HL-60 (cell line): ENCODE results near the gene TMEM108.

ENCODE experiments used
- DNase-seq, 2 experiments: peaks; one replicate each; pipeline ENCODE4 v3.0.0-alpha.2; 2010 to 2020; ENCODE audit warnings: low read depth in 1 of 2, low spot score in 1 of 2
- H3K27ac ChIP-seq: fragments of 250-450 bp; sonication (Bioruptor Pico); replicated peaks from 2 replicates; pipeline ENCODE4 v1.5.1; 2020; ENCODE audit warnings: mild to moderate bottlenecking, moderate library complexity
- H3K27me3 ChIP-seq: fragments of 250-450 bp; sonication (Bioruptor Pico); 2 replicates; pipeline ENCODE4 v1.5.1; 2021; ENCODE audit warnings: mild to moderate bottlenecking, moderate library complexity; ENCODE audit not compliant: insufficient read depth, poor library complexity, severe bottlenecking
- H3K4me3 ChIP-seq: replicated peaks from 2 replicates; pipeline ENCODE4 v1.5.1; 2011; ENCODE audit warnings: mild to moderate bottlenecking, control low read depth, low read length; ENCODE audit not compliant: insufficient read depth
- GABPA ChIP-seq: IDR thresholded peaks from 2 replicates; pipeline ENCODE4 v1.6.1; 2012; ENCODE audit warnings: low read depth
- POLR2AphosphoS5 ChIP-seq: IDR thresholded peaks from 2 replicates; pipeline ENCODE4 v1.6.1; 2012; ENCODE audit warnings: low read depth
- SPI1 ChIP-seq: IDR thresholded peaks from 2 replicates; pipeline ENCODE4 v1.6.1; 2012; ENCODE audit warnings: low read depth, mild to moderate bottlenecking, borderline replicate concordance
- TF ChIP-seq, protein P1 (sequence below): IDR thresholded peaks from one replicate; pipeline ENCODE4 v1.5.1; 2011; ENCODE audit warnings: low read length, control low read depth, inconsistent platforms; ENCODE audit not compliant: insufficient read depth
- TF ChIP-seq, protein P2 (sequence below): IDR thresholded peaks from 2 replicates; pipeline ENCODE4 v1.6.1; 2012; ENCODE audit warnings: low read depth; ENCODE audit not compliant: insufficient replicate concordance

TMEM108 gene

DNA sequence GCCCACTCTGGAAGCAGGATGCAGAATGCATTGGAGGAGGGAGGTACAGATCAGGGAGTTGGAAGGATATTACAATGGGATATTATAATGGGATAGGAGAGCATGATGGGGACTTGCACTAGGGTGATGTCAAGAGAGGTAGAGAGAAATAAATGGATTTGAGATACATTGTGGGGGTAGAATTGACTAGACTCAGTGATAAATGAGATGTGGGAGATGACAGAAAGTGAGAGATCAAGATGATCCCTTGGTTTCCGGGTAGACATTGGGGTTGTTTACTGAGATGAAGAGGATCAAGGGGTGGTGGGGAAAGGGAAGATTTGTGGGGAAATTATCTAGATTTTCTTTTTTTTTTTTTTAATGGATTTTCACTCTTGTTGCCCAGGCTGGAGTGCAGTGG, 404.3 kb downstream of the TMEM108 start:
- no peak for DNase-seq
- Histone ChIP-seq H3K4me3 (no peak overlapping the region), H3K27ac (no peak overlapping the region), H3K27me3 (no peaks in the 10 kb centered on the region)
- TF ChIP-seq, protein P1, sequence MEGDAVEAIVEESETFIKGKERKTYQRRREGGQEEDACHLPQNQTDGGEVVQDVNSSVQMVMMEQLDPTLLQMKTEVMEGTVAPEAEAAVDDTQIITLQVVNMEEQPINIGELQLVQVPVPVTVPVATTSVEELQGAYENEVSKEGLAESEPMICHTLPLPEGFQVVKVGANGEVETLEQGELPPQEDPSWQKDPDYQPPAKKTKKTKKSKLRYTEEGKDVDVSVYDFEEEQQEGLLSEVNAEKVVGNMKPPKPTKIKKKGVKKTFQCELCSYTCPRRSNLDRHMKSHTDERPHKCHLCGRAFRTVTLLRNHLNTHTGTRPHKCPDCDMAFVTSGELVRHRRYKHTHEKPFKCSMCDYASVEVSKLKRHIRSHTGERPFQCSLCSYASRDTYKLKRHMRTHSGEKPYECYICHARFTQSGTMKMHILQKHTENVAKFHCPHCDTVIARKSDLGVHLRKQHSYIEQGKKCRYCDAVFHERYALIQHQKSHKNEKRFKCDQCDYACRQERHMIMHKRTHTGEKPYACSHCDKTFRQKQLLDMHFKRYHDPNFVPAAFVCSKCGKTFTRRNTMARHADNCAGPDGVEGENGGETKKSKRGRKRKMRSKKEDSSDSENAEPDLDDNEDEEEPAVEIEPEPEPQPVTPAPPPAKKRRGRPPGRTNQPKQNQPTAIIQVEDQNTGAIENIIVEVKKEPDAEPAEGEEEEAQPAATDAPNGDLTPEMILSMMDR, result no peak
- TF ChIP-seq POLR2AphosphoS5 (no peak), SPI1 (no peak), GABPA (no peak)
- TF ChIP-seq, protein P2, sequence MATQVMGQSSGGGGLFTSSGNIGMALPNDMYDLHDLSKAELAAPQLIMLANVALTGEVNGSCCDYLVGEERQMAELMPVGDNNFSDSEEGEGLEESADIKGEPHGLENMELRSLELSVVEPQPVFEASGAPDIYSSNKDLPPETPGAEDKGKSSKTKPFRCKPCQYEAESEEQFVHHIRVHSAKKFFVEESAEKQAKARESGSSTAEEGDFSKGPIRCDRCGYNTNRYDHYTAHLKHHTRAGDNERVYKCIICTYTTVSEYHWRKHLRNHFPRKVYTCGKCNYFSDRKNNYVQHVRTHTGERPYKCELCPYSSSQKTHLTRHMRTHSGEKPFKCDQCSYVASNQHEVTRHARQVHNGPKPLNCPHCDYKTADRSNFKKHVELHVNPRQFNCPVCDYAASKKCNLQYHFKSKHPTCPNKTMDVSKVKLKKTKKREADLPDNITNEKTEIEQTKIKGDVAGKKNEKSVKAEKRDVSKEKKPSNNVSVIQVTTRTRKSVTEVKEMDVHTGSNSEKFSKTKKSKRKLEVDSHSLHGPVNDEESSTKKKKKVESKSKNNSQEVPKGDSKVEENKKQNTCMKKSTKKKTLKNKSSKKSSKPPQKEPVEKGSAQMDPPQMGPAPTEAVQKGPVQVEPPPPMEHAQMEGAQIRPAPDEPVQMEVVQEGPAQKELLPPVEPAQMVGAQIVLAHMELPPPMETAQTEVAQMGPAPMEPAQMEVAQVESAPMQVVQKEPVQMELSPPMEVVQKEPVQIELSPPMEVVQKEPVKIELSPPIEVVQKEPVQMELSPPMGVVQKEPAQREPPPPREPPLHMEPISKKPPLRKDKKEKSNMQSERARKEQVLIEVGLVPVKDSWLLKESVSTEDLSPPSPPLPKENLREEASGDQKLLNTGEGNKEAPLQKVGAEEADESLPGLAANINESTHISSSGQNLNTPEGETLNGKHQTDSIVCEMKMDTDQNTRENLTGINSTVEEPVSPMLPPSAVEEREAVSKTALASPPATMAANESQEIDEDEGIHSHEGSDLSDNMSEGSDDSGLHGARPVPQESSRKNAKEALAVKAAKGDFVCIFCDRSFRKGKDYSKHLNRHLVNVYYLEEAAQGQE, result no peak

DNA sequence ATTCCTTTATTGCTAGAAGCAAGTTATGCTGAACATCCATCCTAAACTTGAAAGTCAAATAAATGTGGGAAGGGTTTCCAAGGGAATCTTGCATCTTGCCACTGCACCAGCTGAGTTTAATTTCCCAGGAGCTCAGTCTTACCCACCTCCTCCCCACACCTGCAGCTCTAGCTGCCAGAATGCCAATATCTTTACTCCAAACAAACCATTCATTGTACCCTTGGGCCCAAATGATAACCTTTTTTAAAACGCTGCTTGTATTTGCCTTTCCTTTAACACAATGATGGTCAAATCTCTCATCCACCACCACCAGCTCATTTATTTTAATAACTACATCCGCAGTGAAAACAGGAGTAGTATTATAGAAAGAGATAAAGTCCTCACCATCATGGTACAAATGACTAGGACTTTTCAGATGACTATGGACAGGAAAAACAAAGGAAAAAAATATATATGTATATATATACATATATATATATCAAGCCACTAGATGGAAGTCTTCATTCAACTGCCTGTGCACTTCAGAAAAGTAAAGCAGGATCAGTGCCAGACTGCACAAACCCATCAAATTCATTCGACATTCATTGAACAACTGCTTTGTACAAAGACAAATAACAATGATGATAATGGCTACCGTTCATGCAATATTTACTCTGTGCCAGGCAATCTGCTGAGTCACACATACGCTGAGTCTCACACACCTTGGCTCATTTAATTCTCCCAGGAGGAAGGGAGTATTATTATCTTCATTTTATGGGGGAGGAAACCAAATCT, 405.6 kb downstream of the TMEM108 start:
- H3K4me3 ChIP-seq, result no peak overlapping the region
- H3K27ac ChIP-seq, result no peak overlapping the region
- TF ChIP-seq, protein P2, result no peak
- no peak for TF ChIP-seq SPI1
- TF ChIP-seq POLR2AphosphoS5, result no peak
- TF ChIP-seq, protein P1, result no peak
- no peak for TF ChIP-seq GABPA
- no peak for DNase-seq
- no peaks in the 10 kb centered on the region for H3K27me3 ChIP-seq

DNA sequence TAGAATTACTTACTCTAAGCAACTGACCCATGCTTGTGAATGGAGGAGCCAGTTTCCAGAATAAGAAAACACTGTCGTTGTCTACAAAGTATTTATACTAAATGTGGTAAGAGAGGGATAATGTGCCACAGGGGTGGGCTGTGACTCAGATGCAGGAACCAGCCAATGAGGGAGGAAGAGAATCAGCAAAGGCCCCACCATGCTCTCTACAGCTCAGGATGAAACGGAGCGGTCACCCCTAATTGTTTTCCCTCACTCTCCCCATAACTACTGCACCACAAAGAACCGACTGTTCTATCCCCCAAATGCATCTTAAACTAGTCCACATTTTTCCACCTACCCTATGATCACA, 406.2 kb downstream of the TMEM108 start:
- no peak for DNase-seq
- no peak for TF ChIP-seq POLR2AphosphoS5
- no peak for TF ChIP-seq SPI1
- TF ChIP-seq, protein P1, result no peak
- TF ChIP-seq, protein P2, result no peak
- TF ChIP-seq GABPA, result no peak
- Histone ChIP-seq H3K27ac (no peak overlapping the region), H3K4me3 (no peak overlapping the region), H3K27me3 (no peaks in the 10 kb centered on the region)
